ENCODE data around the gene TRAF3. TPM values are rescaled to one million over a fixed set of nuclear protein-coding genes. Genes with fewer than 3 reads are reported as not detected.
"Not testable (repeated sequence)": the region's sequence is repeated elsewhere in the genome, so short reads cannot be mapped to it uniquely, and the experiment has no call there.

The TRAF3 gene
- total RNA-seq, 1 experiment from 2014 or later = 49.3 TPM

GRCh38 chr14:102926104-102926503 is 148.9 kb downstream of the TRAF3 start:
- no TSS peak for BruUV-seq (replicated peaks)
- no peak overlapping the region for H3K4me3 ChIP-seq (ENCODE audit: low read depth, low read length, poor library complexity, severe bottlenecking)
- no peaks in the 10 kb centered on the region for H3K36me3 ChIP-seq (ENCODE audit: insufficient read depth, low read length, poor library complexity, severe bottlenecking)
- H3K27me3 ChIP-seq (replicated peaks; ENCODE audit: insufficient read depth, low read depth, low read length, poor library complexity) = peaks cover 11% of the 10 kb centered on the region
- intact Hi-C loops (cut with micrococcal nuclease; ENCODE audit: unreplicated experiment) = no loop called here
- H3K27ac ChIP-seq (ENCODE audit: low read depth, low read length, poor library complexity, severe bottlenecking) = no peak overlapping the region
- H3K9me3 ChIP-seq (ENCODE audit: low read depth, low read length, poor library complexity, severe bottlenecking) = no peaks in the 10 kb centered on the region
- peaks cover 7% of the 10 kb centered on the region for H3K4me1 ChIP-seq (ENCODE audit: insufficient read depth, low read length, poor library complexity, severe bottlenecking)
- POLR2A ChIA-PET (ENCODE audit: low non-redundant PET) = no interaction called here
- CTCF ChIA-PET = no interaction called here
- no peak for DNase-seq (ENCODE audit: low spot score)
- no peak for TF ChIP-seq EZH2 (IDR thresholded peaks at IDR 0.05; ENCODE audit: borderline replicate concordance, low read depth, low read length, poor library complexity, severe bottlenecking)
- no peak for TF ChIP-seq CTCF (conservative IDR thresholded peaks at IDR 0.05; ENCODE audit: low read depth, low read length)

- POLR2A ChIA-PET (ENCODE audit: low non-redundant PET); H3K27ac ChIP-seq (ENCODE audit: low read depth, low read length, poor library complexity, severe bottlenecking); H3K4me3 ChIP-seq (ENCODE audit: low read depth, low read length, poor library complexity, severe bottlenecking); CTCF ChIA-PET; H3K9me3 ChIP-seq (ENCODE audit: low read depth, low read length, poor library complexity, severe bottlenecking); H3K4me1 ChIP-seq (ENCODE audit: insufficient read depth, low read length, poor library complexity, severe bottlenecking); DNase-seq (ENCODE audit: low spot score); BruUV-seq (replicated peaks); intact Hi-C loops (cut with micrococcal nuclease; ENCODE audit: unreplicated experiment); H3K36me3 ChIP-seq (ENCODE audit: insufficient read depth, low read length, poor library complexity, severe bottlenecking): not testable (repeated sequence)
- peaks cover 11% of the 10 kb centered on the region for H3K27me3 ChIP-seq (replicated peaks; ENCODE audit: insufficient read depth, low read depth, low read length, poor library complexity)
Measured at GRCh38 chr14:102926840-102927239, 149.6 kb downstream of the TRAF3 start.

GRCh38 chr14:102927346-102927877 is 150.2 kb downstream of the TRAF3 start:
- intact Hi-C loops (cut with micrococcal nuclease; ENCODE audit: unreplicated experiment) = no loop called here

More at GRCh38 chr14:102927346-102927877, 150.2 kb downstream of the TRAF3 start:
- Histone ChIP-seq H3K36me3 (ENCODE audit: insufficient read depth, low read length, poor library complexity, severe bottlenecking) (no peaks in the 10 kb centered on the region), H3K9me3 (ENCODE audit: low read depth, low read length, poor library complexity, severe bottlenecking) (no peaks in the 10 kb centered on the region), H3K27me3 (replicated peaks; ENCODE audit: insufficient read depth, low read depth, low read length, poor library complexity) (peaks cover 11% of the 10 kb centered on the region), H3K4me3 (ENCODE audit: low read depth, low read length, poor library complexity, severe bottlenecking) (no peak overlapping the region), H3K4me1 (ENCODE audit: insufficient read depth, low read length, poor library complexity, severe bottlenecking) (peaks cover 7% of the 10 kb centered on the region), H3K27ac (ENCODE audit: low read depth, low read length, poor library complexity, severe bottlenecking) (no peak overlapping the region)
- no TSS peak for BruUV-seq (replicated peaks)
- ChIA-PET POLR2A (ENCODE audit: low non-redundant PET) (interaction anchor here (0.5 kb wide), 1 partner anchor 13 kb away, joined by 3 read pairs; no protein-coding TSS in a partner anchor), CTCF (no interaction called here)
- DNase-seq (ENCODE audit: low spot score) = no peak
- TF ChIP-seq CTCF (conservative IDR thresholded peaks at IDR 0.05; ENCODE audit: low read depth, low read length) (no peak), EZH2 (IDR thresholded peaks at IDR 0.05; ENCODE audit: borderline replicate concordance, low read depth, low read length, poor library complexity, severe bottlenecking) (no peak)

Data from A673 (cell line).